Left forelimb (tissue), 1 donor: ENCODE measurements around the gene PTCHD1.

Experiments used
- DNase-seq: peaks from one replicate; pipeline ENCODE4 v3.0.0-alpha.2; 2018; ENCODE audit warnings: low spot score

PTCHD1 gene

DNA sequence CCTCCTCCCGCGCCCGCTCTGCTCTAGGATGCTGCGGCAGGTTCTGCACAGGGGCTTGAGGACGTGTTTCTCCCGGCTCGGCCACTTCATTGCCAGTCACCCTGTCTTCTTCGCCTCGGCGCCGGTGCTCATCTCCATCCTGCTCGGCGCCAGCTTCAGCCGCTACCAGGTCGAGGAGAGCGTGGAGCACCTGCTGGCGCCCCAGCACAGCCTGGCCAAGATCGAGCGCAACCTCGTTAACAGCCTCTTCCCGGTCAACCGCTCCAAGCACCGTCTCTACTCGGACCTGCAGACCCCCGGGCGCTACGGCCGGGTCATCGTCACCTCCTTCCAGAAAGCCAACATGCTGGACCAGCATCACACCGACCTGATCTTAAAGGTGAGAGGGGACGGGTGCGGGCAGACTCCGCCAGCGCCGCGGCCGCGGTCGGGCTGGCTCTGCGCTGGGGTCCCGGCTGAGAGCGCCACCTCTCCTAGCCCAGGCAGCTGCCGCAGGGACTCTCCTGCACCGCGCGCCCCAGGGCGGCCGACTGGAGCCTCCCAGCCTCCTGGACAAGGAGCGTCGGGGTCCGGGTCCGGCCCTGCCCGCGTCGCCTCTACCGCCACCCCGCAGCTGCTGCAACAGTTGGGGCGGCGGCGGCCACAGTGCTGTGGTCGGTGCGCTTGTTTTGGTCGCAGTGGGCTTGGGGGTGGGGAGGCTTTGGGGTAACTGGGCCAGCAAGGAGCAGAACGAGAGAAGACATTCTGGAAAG, at the start of gene PTCHD1:
Gene PTCHD1 (plus strand): TSS at position 2 of the 752 bp plus-strand sequence. CDS start 27 bp downstream, at position 29.
- no peak for DNase-seq

DNA sequence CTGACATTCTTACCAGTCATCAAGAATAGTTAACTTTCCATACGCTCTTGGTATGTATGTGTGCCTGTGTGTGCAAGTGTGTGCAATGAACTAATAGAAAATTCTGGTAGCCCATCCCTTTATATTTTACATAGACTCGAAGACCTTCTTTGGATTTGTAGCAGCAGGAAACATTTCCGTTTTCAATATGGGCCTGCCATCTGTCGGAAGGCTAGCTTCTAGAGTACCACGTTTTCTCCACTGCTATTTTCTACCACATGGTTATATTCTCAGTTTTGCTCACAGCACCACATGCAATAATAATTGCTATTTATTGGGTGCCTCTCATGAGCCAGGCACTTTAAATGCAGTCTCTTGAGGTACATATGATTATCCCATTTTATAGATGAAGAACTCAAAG, 47.9 kb upstream of the PTCHD1 start:
- DNase-seq, result no peak

DNA sequence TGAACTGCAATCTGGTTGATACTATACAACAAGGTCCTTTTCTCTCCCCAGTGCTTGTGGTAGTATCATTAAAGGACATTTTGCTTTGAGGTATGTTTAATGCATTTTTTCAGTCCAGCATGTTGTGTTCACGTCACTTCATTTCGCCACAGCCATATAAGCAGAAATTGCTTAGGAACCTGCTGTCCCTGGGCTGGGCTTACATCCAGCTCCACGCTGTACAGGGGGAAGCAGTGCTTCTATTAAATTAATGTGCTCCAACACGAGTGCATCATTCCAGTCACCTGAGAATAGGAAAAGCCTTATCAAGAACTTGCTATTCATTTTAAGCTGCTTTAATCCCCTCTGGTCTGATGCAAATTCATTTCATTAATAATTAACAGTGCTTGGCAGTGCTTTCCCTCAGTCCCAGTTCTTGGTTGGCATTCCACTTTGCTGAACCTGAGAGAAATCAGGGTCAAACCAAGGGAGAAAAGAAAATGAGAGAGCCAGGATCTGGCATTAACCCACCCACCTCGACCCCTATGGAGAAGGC, 47.4 kb upstream of the PTCHD1 start:
- no peak for DNase-seq

DNA sequence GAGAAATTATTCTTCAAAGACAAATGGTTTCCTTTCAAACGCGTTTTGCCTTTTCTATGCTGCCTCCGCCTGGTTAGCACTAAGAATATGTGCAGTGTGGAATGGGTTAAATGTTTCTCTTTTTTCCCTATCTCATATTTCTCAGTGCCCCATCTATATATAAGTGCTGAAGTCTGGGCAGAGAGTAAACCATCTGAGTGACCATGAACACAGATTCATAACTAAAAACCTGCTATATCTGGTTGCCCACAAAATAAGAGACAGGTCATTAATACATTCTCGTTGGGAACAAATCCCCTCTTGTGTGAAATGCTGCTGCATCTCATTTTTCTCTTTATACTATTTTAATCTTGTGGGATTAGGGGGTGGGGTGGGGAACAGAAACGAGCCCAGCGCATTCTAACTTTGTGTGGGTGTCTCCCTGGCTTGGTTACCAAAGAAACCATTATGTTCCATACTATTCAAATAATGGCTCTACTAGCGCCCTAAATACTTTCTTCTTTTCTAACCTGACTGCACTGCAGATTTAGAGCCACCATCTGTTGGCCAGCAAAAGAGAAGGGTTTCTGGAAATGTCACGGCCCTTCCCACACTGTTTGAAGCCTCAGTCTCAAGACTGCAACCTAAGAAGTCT, 42.2 kb upstream of the PTCHD1 start:
- no peak for DNase-seq

DNA sequence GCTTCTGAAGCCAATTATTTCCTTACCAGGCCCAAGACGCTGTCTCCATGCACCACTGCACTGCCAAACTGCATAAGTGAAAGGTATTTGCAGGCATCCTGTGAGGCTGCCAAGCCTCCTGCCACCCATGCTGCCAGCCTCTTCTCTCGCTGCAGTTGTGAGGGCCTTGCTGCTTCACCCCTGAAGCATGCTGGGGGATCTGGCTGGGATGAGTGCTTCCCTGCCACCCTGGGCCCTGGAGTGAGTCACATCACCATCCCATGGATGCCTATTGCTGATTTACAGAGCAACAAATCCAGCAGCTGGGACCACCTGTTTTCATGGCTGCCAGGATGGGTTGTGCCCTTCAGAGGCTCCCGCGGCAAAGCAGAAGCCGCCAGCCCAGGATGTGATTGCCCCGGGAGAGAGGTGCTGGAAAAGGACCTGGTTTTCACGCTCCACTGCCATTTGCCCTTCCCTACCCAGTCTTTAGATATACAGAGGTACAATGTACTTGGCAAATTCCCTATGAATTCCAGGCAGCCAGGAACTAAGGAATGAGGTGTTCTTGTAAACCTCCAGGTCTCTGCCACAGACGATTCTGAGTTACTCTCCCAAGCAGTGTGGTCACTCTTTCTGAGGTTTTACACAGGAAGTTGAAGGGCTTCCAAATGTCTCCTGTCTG, 41.5 kb upstream of the PTCHD1 start:
- DNase-seq, result peak; percentile 66

DNA sequence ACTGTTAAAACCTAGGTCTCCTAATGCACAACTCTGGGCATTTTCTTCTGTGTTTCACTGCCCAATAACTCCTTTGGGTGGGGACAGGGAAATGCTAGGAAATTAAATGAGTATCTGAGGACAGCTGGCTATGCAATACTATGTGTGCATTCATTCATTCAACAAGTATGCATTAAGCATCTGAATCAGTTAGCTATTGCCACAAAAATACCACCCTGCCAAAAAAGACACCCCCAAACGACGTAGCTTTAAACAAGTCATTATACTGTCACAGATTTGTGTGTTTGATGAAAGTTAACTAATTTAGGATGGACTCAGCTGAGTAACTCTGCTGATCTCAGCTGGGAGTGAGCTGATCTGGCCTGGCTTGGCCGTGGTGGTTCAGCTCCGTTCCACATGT, 29.8 kb upstream of the PTCHD1 start:
- DNase-seq, result no peak

DNA sequence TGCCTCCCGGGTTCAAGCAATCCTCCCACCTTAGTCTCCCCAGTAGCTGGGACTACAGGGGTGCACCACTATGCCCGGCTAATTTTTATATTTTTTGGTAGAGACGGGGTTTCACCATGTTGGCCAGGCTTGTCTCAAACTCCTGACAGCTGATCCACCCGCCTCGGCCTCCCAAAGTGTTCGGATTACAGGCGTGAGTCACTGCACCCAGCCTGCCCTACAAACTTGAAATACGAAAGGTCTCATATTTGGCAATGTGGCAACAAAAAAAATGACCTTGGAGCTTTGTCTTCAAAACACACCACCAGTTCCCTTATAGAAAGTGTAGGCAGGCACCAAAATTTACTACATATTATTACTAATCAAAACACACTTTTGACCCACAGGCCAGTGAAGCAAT, 22.9 kb upstream of the PTCHD1 start:
- no peak for DNase-seq

DNA sequence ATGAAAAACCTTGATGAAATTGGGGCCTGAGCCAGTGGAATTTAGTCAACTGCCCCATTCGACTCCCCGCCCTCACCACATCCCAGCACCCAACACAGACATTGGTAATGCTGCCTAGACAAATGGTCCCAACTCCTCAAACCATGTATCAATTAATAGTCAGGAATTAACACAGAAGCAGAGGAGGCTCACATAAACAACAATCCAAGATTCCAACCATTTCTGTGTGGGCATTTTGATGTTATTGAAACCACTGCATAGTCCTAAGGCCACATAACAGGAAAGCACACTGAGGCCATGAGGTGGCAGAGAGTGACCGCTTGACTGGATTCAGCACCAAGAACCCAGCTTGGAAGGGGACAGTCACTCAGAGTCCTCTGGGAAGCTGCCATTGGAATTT, 22.5 kb upstream of the PTCHD1 start:
- no peak for DNase-seq

DNA sequence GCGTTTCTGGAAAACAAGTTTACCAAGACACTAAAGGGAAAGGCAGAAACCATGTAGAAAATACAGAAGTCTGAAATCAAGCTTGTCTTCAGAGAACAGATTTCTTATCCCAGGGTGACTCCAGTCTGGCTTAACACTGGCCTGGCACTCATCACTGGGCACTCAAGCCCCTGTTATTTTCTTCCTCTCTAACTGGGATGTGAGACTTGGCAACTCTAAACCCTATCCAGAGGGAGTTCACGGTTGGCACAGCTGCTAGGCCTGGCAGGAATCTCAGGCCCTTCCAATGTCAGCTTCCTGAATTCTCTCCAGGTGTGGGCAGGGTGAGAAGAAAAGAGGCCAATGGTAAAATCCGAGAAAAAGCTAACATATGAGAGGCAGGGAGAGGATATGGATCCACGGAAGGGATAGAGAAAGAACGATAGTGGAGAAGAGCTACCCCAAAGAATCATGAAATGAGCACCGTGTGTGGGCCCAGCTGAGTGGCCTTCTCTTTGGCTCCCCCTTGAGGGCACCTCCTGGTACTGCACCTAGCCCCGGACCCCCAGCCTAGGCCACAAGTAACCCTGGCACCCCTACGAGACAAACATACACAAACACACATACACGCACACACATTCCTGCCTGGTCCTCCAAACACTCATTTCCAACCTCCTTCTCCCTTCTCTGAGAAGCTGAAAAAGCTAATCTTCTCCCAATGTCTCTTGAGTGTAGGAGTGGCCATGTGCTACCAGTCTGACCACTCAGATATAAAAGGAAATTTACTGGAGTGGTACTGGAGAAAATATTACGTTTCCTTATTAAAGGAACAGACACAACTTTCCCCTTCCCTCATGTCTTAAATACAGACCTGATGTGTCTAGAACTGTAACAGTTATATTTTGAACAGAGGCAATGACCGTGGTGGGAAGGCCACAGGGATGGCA, 16.6 kb upstream of the PTCHD1 start:
- no peak for DNase-seq

DNA sequence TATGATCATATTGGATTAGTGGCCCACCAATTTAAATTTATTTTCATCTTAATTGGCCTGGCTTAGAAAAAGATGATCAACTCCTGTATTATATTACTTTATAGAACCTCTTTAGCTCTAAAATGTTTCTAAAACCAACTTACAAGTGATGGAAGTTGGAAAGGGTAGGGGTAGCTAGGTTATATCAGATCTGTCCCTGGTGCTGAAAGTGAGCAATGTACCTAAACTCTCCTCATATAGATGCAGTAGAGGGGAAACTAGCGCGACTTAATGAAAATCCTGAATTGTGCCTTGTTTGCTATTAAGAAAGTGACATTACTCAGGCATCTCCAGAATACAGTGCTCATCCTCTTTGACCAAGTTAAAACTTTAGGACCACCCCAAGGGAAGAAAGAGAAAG, 7.5 kb upstream of the PTCHD1 start:
- no peak for DNase-seq

DNA sequence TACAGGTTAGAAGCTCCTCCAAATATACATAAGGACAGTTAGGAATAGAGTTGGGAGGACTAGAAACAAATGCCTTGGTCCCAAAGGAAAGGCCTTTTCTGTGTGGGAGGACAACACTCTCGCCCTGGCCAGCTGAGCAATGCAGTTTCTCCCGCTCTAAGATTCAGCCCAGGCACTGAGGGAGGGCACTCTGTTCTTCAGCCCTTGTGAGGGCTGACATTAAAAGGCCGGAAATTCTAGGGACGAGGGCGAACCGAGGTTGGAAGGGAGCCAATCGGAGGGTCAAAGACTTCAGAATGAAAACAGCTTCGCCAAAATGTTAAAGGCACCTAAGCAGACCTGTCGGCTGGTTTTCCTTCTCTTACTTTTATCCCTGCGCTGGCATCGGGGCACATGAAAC, 2.9 kb upstream of the PTCHD1 start:
- DNase-seq, result no peak

DNA sequence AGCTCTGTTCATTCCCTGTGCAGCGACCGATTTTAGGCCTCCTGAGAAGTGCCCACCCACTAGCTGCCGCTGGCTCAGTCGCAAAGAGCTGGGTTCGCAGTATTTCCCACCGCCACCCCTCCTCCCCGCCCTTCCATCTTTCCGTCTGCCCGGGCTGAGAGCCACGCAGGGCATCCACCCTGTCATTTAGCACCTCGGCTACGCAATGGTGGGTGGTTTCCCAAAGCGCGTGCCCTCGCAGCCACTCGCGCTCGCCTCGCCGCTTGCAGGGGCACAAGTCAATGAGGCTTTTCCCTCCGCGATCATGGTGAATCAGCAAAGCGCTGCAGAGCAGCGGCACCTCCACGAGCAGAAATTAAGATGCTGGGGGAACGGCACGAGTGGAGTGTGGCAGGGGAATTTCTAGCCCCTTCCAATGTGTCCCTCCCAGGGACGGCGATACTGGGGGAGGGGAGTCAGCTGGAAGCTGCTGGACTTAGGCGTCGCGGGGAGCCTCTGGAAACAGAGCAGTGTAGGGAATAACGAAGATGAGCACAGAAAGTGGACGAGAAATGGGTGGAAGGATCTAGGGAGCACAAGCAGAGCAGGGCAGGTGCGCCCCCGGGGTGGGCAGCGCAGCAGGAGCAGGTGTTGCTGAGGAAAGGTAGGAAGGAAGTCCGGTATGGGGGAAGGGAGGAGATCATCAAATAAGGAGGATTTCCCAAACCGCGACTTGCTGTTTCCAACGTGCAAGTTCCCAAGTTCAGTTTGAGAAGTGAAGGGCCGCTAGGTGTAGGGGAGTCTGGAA, 2.4 kb upstream of the PTCHD1 start:
- DNase-seq, result no peak

DNA sequence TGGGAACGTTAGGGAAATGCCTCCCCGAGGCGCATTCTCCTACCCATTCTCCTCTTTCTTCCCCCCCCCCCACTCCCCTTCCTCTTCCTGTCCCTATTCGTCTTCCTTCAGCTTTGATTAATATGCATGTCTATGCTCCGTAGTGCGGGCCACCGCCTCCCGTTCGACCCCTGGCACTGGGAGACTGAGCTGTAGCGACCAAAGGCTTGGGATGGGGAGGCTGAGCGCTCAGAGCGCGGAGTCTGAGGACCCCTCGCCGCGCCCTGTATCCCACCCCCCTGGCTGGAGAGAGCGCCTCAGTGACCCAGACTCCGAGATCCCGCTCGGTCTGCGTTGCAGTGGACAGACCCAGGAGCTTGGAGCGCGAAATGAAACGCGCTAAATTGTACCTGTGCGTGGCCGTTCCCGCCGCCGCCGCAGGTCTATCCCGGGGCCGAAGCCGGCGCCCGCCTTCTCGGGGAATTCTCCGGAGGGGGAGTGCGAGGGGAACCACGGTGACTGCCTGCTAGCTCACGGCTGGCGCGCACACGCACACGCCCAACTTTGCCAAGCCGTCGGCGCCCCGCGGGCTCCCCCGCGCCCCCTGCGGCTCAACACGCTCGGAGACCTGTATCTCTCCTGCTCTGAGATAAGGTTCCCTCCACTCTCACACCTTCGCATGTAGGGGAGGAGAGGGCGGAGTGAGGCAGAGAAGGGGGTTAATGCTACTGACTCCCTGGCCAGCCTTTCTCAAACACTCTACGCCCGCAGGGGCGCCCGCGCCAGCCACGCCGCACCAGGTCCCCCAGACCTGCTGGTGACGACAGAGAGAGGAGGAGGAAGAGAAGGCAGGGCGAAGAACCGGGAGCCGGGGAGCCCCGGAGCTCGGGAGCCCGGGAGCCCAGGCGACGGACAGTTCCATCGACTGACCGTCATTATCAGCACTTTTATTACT, 1.5 kb upstream of the PTCHD1 start:
- DNase-seq, result no peak

DNA sequence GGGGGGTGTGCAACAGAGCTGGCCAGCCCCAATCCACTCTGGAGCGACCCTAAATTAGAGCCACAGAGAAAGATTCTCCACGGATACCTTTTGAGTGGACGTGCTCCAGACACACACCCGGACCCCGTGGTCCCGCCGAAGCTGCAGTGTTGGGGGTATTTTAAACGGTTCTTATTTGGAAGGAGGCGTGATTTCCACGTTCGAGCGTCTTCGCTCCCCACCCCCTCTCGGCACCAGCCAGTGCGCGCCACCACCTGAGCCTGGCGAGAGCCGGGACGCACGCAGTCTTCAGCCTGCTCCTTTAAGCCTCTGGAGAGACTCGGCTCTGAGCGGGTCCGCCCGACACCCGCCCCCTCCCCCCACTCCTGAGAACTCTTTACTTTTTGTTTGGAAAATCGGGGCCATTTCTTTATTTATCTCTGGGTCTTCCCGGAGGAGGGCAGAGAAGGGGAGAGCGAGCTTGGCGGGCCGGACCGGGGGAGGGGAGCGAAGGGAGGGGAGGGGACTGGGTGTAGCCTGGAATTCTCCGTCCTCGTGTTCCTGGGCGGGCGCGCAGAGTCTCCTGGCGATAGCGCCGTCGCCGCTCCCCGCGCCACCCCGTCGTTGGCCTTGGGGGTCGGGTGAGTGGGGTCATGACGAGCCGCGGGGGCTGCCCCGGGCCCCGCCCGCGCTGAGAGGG, 668 bp upstream of the PTCHD1 start:
- DNase-seq, result no peak

DNA sequence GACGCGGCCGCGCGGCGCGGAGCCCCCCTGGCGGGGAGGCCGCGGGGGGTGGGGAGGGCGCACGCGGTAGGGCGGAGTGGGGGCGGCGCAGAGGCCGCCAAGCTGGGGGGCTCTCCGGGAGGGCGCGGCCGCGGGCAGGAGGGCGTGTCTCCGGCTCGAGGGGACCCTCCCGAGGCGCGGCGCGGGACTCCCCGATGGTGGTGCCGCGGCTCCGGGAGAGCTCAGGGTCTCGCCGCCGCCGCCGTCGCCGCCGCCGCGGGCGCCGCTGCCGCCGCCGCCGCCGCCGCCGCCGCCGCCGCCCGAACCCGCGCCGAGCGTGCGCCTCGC, 165 bp upstream of the PTCHD1 start:
- DNase-seq, result no peak

DNA sequence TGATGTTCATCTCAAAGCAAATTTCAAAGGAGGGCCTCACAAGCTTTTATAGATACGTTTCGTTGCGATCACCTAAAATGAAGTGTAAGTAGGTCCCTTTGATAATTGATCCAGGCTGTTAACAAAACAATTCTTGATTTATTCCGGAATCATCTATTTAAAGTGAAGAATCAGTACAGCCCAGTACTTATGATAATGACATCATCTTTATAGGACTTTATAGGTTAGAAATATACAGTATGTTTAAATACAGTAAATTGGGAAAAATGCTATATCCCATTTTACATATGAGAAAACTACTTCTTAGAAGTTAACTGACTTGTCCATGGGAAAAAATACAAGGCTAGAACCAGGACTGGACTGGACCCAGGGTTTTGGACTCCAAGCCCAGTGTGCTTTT, 3.7 kb downstream of the PTCHD1 start:
- no peak for DNase-seq

DNA sequence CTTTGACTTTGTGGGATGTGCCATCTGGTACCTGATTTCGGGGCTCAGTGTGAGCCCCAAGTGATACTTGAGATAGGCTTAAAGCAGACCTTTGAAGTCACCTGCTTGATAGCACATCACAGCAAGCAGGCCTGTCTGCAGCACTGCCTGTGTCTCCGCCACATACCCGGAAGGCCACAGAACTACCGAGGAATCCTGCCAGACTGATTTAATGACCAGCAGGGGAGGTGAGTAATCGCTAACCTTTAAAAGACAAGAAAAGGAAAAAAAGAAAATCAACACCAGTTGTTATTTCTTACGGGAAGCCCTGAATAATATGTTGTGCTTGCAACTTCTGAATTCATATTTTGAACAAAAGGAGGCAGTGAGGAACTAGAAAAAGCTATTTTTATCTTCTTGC, 6.8 kb downstream of the PTCHD1 start:
- DNase-seq, result no peak

DNA sequence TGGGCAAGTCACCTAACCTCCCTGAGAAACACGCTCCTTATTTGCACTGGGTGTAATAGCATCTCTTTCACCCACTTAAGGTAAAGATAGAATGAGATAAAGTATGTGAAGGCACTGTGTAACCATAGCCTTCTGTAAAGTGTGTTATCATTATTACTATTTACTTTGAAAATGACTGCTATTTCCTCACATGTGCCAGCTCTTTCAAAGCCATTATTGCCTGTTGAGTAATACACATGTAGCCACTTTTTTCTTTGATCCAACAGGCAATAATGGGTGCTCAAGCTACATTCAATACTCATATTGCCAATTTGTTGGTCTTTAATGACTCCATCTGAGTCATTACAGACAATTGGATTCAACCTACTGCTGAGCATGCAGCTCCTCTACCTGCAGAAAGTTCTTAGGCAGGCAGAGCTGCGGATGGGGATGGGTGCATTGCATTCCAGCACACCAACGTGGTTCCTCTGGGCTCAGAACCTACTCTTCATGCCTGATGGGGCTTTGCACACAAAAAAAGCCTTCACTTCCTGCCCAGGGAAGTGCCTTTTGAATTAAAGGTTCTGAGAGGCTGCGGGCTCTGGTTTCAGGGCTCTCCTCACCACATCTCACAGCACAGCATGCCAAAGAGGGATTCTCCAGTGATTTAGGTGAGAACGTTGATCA, 9.7 kb downstream of the PTCHD1 start:
- no peak for DNase-seq

DNA sequence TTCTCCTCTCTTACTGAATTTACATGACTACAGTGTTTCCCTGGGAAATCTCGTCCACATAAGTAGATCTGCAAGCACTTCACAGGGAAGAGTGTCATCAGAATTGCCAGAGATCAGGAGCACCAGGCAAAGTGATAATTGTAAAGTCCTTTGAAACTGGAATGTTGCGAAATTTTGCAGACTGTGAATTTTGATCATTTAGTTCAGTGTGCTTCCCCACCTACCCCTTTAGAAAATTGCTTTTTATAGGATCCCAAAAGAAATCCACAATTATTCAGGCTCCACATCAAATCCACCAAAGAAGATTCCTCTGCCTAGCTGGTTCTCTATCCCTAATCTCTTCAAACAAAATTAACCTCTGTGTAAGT, 10.2 kb downstream of the PTCHD1 start:
- no peak for DNase-seq
